ENCODE results near the gene MAP3K13. TPM values are rescaled to one million over a fixed set of nuclear protein-coding genes. Genes with fewer than 3 reads are reported as not detected.

The MAP3K13 gene
- total RNA-seq, 1 experiment from 2014 or later: 21.0 TPM

DNA sequence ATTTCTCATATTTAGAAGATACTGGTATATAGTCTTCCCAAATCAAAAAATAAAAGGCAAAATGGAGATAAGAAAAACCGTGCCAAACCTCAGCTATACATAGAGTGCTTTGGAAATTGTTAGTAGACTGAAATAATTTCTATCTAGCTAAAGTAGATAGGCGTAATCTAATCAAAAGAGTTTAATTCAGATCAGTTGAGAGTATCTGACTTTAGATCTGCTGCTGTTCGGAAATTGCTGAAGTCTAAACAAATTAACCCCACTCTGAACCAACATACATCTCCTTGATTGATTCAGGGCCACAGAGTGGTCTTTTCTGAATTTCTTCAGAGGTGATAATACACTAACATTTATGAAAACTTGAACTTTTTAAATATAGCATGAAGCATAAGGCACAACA, 40.1 kb downstream of the MAP3K13 start (continued):
- TF ChIP-seq CTCF (IDR thresholded peaks at IDR 0.05 in 2 of 3, conservative IDR thresholded peaks at IDR 0.05 in 1 of 3; ENCODE audit: borderline replicate concordance in 1 of 3, insufficient read depth in 1 of 3, low read depth in 2 of 3, low read length in 2 of 3): no peak
- TF ChIP-seq ZBTB33 (IDR thresholded peaks at IDR 0.05; ENCODE audit: extremely low read depth, insufficient replicate concordance, low read length): no peak
- TF ChIP-seq FOSL1 (IDR thresholded peaks at IDR 0.05; ENCODE audit: low read depth): no peak
- TF ChIP-seq, protein P1, sequence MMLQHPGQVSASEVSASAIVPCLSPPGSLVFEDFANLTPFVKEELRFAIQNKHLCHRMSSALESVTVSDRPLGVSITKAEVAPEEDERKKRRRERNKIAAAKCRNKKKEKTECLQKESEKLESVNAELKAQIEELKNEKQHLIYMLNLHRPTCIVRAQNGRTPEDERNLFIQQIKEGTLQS (IDR thresholded peaks at IDR 0.05): no peak
- no peak for TF ChIP-seq TCF7L2 (IDR thresholded peaks at IDR 0.05; ENCODE audit: borderline replicate concordance, extremely low read depth, insufficient read depth, insufficient read length)
- TF ChIP-seq YY1 (IDR thresholded peaks at IDR 0.05; ENCODE audit: extremely low read depth, insufficient replicate concordance, low read depth, low read length): no peak

GRCh38 chr3:185405243-185405642, 42.3 kb downstream of the MAP3K13 start:
- H3K27ac ChIP-seq (ENCODE audit: low read depth, low read length): no peak overlapping the region
- BruUV-seq (replicated peaks): no TSS peak
- CTCF ChIA-PET: no interaction called here
- TF ChIP-seq ZBTB33 (IDR thresholded peaks at IDR 0.05; ENCODE audit: extremely low read depth, insufficient replicate concordance, low read length): no peak
- TF ChIP-seq SIN3A (IDR thresholded peaks at IDR 0.05; ENCODE audit: low read depth): no peak
- no peak for TF ChIP-seq REST (IDR thresholded peaks at IDR 0.05; ENCODE audit: low read depth)
- TF ChIP-seq ZNF274 (IDR thresholded peaks at IDR 0.05; ENCODE audit: low read depth, low read length): no peak
- TF ChIP-seq FOSL1 (IDR thresholded peaks at IDR 0.05; ENCODE audit: low read depth): no peak
- TF ChIP-seq CBX3 (IDR thresholded peaks at IDR 0.05; ENCODE audit: low read depth): no peak
- no peak for TF ChIP-seq EZH2 (IDR thresholded peaks at IDR 0.05)
- TF ChIP-seq TCF7L2 (IDR thresholded peaks at IDR 0.05; ENCODE audit: borderline replicate concordance, extremely low read depth, insufficient read depth, insufficient read length): no peak
- TF ChIP-seq YY1 (IDR thresholded peaks at IDR 0.05; ENCODE audit: extremely low read depth, insufficient replicate concordance, low read depth, low read length): no peak

More at GRCh38 chr3:185405243-185405642, 42.3 kb downstream of the MAP3K13 start:
- Histone ChIP-seq H3K4me2 (ENCODE audit: low read length) (no peak overlapping the region), H3K4me1 (ENCODE audit: control insufficient read depth in 1 of 2, insufficient read depth in 2 of 2, low read length in 2 of 2) (no peaks in the 10 kb centered on the region), H3K9me2 (ENCODE audit: insufficient read depth) (no peaks in the 10 kb centered on the region), H2AFZ (ENCODE audit: low read depth, low read length, poor library complexity, severe bottlenecking) (no peak overlapping the region), H3K79me2 (ENCODE audit: insufficient read depth, low read length) (no peaks in the 10 kb centered on the region), H3K27me3 (ENCODE audit: insufficient read depth, low read length) (peaks cover 2% of the 10 kb centered on the region; the same call in 1 of the 2 replicates), H3K36me3 (ENCODE audit: control insufficient read depth in 1 of 2, insufficient read depth in 2 of 2, low read length in 2 of 2) (no peaks in the 10 kb centered on the region), H4K20me1 (ENCODE audit: insufficient read depth) (no peaks in the 10 kb centered on the region), H3K9me3 (ENCODE audit: control insufficient read depth in 1 of 2, insufficient read depth in 1 of 2, low read depth in 1 of 2, low read length in 2 of 2) (no peaks in the 10 kb centered on the region), H3K4me3 (replicated peaks in 1 of 2; ENCODE audit: low read depth in 1 of 2, low read length in 2 of 2) (no peak overlapping the region), H3K9ac (ENCODE audit: low read length) (no peak overlapping the region)
- POLR2A ChIA-PET: no interaction called here
- intact Hi-C loops (cut with micrococcal nuclease): no loop called here
- RAD21 ChIA-PET (ENCODE audit: low non-redundant PET in 1 of 2, low total read pairs in 2 of 2, uncharacterized antibody in 2 of 2, unreplicated experiment in 2 of 2): no interaction called here
- no peak for DNase-seq (ENCODE audit: low read depth, low spot score)
- no peak for ATAC-seq

Measured in HCT116 (cell line).